GM12873 (cell line): ENCODE measurements around the gene GGNBP2.

Source experiments
- CTCF ChIP-seq: IDR thresholded peaks from 2 replicates; pipeline ENCODE4 v1.5.1; 2012; ENCODE audit warnings: low read depth, mild to moderate bottlenecking, moderate library complexity, low read length, control low read depth; ENCODE audit not compliant: insufficient read depth; ENCODE audit errors: missing control alignments

Gene GGNBP2

GRCh38 chr17:36533935-36534839 is 10.5 kb upstream of the GGNBP2 start:
- peak; percentile 86 for TF ChIP-seq CTCF

GRCh38 chr17:36534840-36535668 is 9.7 kb upstream of the GGNBP2 start, which contains the start of the genes MYO19 and PIGW:
TSS of gene MYO19 (minus strand) at chr17:36534868. CDS start at chr17:36532538, 2,330 bp downstream.
TSS of gene PIGW (plus strand) at chr17:36534987. CDS start at chr17:36537102, 2,115 bp downstream.
- TF ChIP-seq CTCF, result no peak

- TF ChIP-seq CTCF, result no peak
These were observed 9.0 kb upstream of the GGNBP2 start for GRCh38 chr17:36535669-36536081.

GRCh38 chr17:36540696-36541095 is 4.0 kb upstream of the GGNBP2 start:
- TF ChIP-seq CTCF, result no peak

- TF ChIP-seq CTCF, result no peak
These were observed 2.0 kb upstream of the GGNBP2 start for GRCh38 chr17:36542755-36543154.

- peak; percentile 11 for TF ChIP-seq CTCF
These were observed 744 bp upstream of the GGNBP2 start for GRCh38 chr17:36544044-36544306.

- TF ChIP-seq CTCF, result no peak
These were observed 352 bp downstream of the GGNBP2 start for GRCh38 chr17:36545077-36545464.
